Neural progenitor cell (in vitro differentiated cells): ENCODE measurements around the gene GKN1. TPM values are rescaled to one million over a fixed set of nuclear protein-coding genes. Genes with fewer than 3 reads are reported as not detected.

Experiments
- DNase-seq: peaks from one replicate; pipeline ENCODE4 v3.0.0-alpha.2; 2016; ENCODE audit warnings: low spot score
- H2AFZ ChIP-seq: fragments of 200-600 bp; sonication (generic); replicated peaks from 2 replicates; pipeline ENCODE4 v1.6.1; 2016; ENCODE audit warnings: antibody characterized with exemption
- H3F3A ChIP-seq: fragments of 200-600 bp; sonication (generic); 2 replicates; pipeline ENCODE4 v1.6.1; 2016; ENCODE audit warnings: antibody characterized with exemption, low read depth
- H3K27ac ChIP-seq: fragments of 200-600 bp; sonication (generic); 2 replicates; pipeline ENCODE4 v1.5.1; 2016; ENCODE audit warnings: mild to moderate bottlenecking
- H3K27me3 ChIP-seq: fragments of 200-600 bp; sonication (generic); 2 replicates; pipeline ENCODE4 v1.6.1; 2016; ENCODE audit warnings: mild to moderate bottlenecking, moderate library complexity
- H3K36me3 ChIP-seq: fragments of 200-600 bp; sonication (generic); 2 replicates; pipeline ENCODE4 v1.5.1; 2016
- H3K4me1 ChIP-seq: fragments of 200-600 bp; sonication (generic); 2 replicates; pipeline ENCODE4 v1.6.1; 2016; ENCODE audit warnings: mixed run types
- H3K4me2 ChIP-seq: fragments of 200-600 bp; sonication (generic); 2 replicates; pipeline ENCODE4 v1.6.1; 2016
- H3K4me3 ChIP-seq: fragments of 200-600 bp; sonication (generic); 2 replicates; pipeline ENCODE4 v1.5.1; 2016
- H3K79me2 ChIP-seq: fragments of 200-600 bp; sonication (generic); 2 replicates; pipeline ENCODE4 v1.6.1; 2016; ENCODE audit warnings: low read depth
- H3K9ac ChIP-seq: fragments of 200-600 bp; sonication (generic); 2 replicates; pipeline ENCODE4 v1.6.1; 2016
- H3K9me3 ChIP-seq: fragments of 200-600 bp; sonication (generic); 2 replicates; pipeline ENCODE4 v1.5.1; 2016; ENCODE audit warnings: low read depth
- H4K20me1 ChIP-seq: fragments of 200-600 bp; sonication (generic); 2 replicates; pipeline ENCODE4 v1.6.1; 2016; ENCODE audit warnings: low read depth
- H3K27ac Mint-ChIP-seq: 3 replicates; pipeline ENCODE4 v1.8.0; 2021; ENCODE audit warnings: mixed read lengths
- H3K27me3 Mint-ChIP-seq: 2 replicates; pipeline ENCODE4 v1.8.0; 2022; ENCODE audit warnings: low read depth, mild to moderate bottlenecking, inconsistent platforms, moderate library complexity, mixed read lengths; ENCODE audit not compliant: insufficient read depth
- H3K36me3 Mint-ChIP-seq: 3 replicates; pipeline ENCODE4 v1.8.0; 2021; ENCODE audit warnings: mixed read lengths
- H3K4me1 Mint-ChIP-seq: 3 replicates; pipeline ENCODE4 v1.8.0; 2021; ENCODE audit warnings: mixed read lengths
- H3K4me3 Mint-ChIP-seq: 3 replicates; pipeline ENCODE4 v1.8.0; 2021; ENCODE audit warnings: mild to moderate bottlenecking, moderate library complexity, mixed read lengths
- H3K9me3 Mint-ChIP-seq: 3 replicates; pipeline ENCODE4 v1.8.0; 2020; ENCODE audit warnings: mixed read lengths
- EZH2 ChIP-seq: fragments of 200-600 bp; sonication (generic); IDR thresholded peaks from 2 replicates; pipeline ENCODE4 v1.6.1; 2017; ENCODE audit warnings: antibody characterized with exemption, mild to moderate bottlenecking, moderate library complexity
- EZH2phosphoT487 ChIP-seq: fragments of 200-600 bp; sonication (generic); IDR thresholded peaks from 2 replicates; pipeline ENCODE4 v1.6.1; 2017; ENCODE audit warnings: antibody characterized with exemption
- total RNA-seq: library from RNA; depleted of rRNA; stranded (reverse); fragments of >200 nt; gene quantifications from 2 replicates; pipeline ENCODE4 v1.2.3, GENCODE V29; 2015; ENCODE audit warnings: low replicate concordance
- TF ChIP-seq, protein P1 (sequence below): fragments of 200-600 bp; sonication (generic); IDR thresholded peaks from 2 replicates; pipeline ENCODE4 v1.5.1; 2017; ENCODE audit warnings: antibody characterized with exemption, mild to moderate bottlenecking

Gene GKN1
- total RNA-seq, 1 donor from 2014 or later, result not detected

DNA sequence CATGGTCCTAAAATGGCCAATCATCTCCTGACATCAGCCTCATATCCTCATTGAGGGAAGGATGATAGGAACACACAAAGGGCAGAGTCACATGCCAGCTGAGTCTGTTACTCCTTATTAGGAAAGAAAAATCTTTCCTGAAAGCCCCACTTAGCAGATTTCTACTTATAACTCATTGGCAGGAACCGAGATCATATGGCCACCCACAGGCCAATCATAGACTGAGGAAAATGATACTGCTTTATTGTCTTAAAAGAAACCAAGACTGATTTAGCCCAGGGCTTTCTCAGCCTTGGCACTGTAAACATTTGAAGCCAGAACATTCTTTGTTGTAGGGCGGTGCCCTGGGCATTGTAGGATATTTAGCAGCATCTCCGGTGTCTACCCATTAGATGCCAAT lies 40.4 kb upstream of the GKN1 start:
- no peak overlapping the region for H3K4me3 Mint-ChIP-seq
- Histone ChIP-seq H3K4me1 (no peaks in the 10 kb centered on the region), H3K36me3 (no peaks in the 10 kb centered on the region), H3K79me2 (no peaks in the 10 kb centered on the region), H2AFZ (no peak overlapping the region), H3K4me3 (no peak overlapping the region), H3K9me3 (no peaks in the 10 kb centered on the region), H3K9ac (no peak overlapping the region), H3F3A (no peaks in the 10 kb centered on the region), H3K27me3 (no peaks in the 10 kb centered on the region), H3K27ac (no peak overlapping the region), H3K4me2 (no peak overlapping the region), H4K20me1 (no peaks in the 10 kb centered on the region)
- DNase-seq, result no peak
- H3K4me1 Mint-ChIP-seq, result peaks cover 3% of the 10 kb centered on the region
- no peaks in the 10 kb centered on the region for H3K9me3 Mint-ChIP-seq
- TF ChIP-seq, protein P1, sequence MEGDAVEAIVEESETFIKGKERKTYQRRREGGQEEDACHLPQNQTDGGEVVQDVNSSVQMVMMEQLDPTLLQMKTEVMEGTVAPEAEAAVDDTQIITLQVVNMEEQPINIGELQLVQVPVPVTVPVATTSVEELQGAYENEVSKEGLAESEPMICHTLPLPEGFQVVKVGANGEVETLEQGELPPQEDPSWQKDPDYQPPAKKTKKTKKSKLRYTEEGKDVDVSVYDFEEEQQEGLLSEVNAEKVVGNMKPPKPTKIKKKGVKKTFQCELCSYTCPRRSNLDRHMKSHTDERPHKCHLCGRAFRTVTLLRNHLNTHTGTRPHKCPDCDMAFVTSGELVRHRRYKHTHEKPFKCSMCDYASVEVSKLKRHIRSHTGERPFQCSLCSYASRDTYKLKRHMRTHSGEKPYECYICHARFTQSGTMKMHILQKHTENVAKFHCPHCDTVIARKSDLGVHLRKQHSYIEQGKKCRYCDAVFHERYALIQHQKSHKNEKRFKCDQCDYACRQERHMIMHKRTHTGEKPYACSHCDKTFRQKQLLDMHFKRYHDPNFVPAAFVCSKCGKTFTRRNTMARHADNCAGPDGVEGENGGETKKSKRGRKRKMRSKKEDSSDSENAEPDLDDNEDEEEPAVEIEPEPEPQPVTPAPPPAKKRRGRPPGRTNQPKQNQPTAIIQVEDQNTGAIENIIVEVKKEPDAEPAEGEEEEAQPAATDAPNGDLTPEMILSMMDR, result no peak
- TF ChIP-seq EZH2 (no peak), EZH2phosphoT487 (no peak)
- H3K27me3 Mint-ChIP-seq, result no peaks in the 10 kb centered on the region
- no peak overlapping the region for H3K27ac Mint-ChIP-seq
- no peaks in the 10 kb centered on the region for H3K36me3 Mint-ChIP-seq

DNA sequence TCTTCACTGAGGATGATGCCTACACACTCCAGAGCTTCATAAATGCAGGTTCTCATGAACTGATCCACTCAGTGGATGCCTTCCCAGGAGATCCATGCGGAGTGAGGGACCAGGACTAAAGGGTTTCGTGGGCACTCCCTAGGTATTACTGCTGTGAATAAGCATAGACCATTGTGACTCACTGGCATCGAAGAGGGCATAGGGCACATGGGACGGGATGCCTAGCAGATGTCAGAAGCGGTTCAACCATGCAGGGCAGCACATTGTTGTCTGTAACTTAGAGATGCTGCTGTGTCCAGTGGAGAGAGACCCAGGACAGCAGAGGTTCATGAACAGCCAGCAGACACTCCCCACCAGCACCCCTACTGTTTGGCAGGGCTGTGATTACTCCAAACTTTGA lies 39.0 kb upstream of the GKN1 start:
- H3K27ac Mint-ChIP-seq, result no peak overlapping the region
- no peaks in the 10 kb centered on the region for H3K27me3 Mint-ChIP-seq
- Histone ChIP-seq H3K9me3 (no peaks in the 10 kb centered on the region), H3K27ac (no peak overlapping the region), H2AFZ (no peak overlapping the region), H3K36me3 (no peaks in the 10 kb centered on the region), H4K20me1 (no peaks in the 10 kb centered on the region), H3K27me3 (no peaks in the 10 kb centered on the region), H3K4me1 (no peaks in the 10 kb centered on the region), H3K79me2 (no peaks in the 10 kb centered on the region), H3K4me3 (no peak overlapping the region), H3K4me2 (no peak overlapping the region), H3K9ac (no peak overlapping the region), H3F3A (no peaks in the 10 kb centered on the region)
- H3K36me3 Mint-ChIP-seq, result no peaks in the 10 kb centered on the region
- no peak for DNase-seq
- no peak overlapping the region for H3K4me3 Mint-ChIP-seq
- TF ChIP-seq EZH2phosphoT487 (no peak), EZH2 (no peak)
- TF ChIP-seq, protein P1, result no peak
- H3K4me1 Mint-ChIP-seq, result peaks cover 3% of the 10 kb centered on the region
- H3K9me3 Mint-ChIP-seq, result peaks cover 3% of the 10 kb centered on the region

DNA sequence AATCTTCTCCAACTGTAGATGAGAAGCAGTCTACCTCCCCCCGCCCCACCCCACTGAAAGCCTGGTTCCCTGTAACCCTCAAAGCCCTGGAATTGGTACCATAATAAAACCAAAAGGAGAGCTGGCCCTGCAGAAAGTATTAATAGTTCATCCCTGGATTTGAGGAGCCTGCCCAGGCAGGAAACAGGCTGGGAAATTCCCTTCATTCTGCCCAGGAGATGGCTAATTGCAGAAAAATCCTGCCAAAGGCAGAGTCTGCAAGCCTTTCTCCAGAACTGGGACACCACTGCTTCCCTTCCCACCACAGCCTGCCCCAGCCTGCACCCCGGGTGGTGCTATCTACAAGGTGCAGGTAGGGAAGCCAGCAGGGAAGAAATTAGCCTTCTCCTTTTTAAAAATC lies 38.0 kb upstream of the GKN1 start:
- no peaks in the 10 kb centered on the region for H3K36me3 Mint-ChIP-seq
- Histone ChIP-seq H3K9me3 (no peaks in the 10 kb centered on the region), H4K20me1 (no peaks in the 10 kb centered on the region), H3K4me2 (no peak overlapping the region), H3K27me3 (no peaks in the 10 kb centered on the region), H3K79me2 (no peaks in the 10 kb centered on the region), H3K9ac (no peak overlapping the region), H3K4me1 (no peaks in the 10 kb centered on the region), H3F3A (no peaks in the 10 kb centered on the region), H2AFZ (no peak overlapping the region), H3K4me3 (no peak overlapping the region), H3K27ac (no peak overlapping the region), H3K36me3 (no peaks in the 10 kb centered on the region)
- no peak overlapping the region for H3K4me3 Mint-ChIP-seq
- no peak for DNase-seq
- TF ChIP-seq, protein P1, result no peak
- H3K4me1 Mint-ChIP-seq, result peaks cover 3% of the 10 kb centered on the region
- H3K27ac Mint-ChIP-seq, result no peak overlapping the region
- peaks cover 8% of the 10 kb centered on the region for H3K9me3 Mint-ChIP-seq
- H3K27me3 Mint-ChIP-seq, result no peaks in the 10 kb centered on the region

DNA sequence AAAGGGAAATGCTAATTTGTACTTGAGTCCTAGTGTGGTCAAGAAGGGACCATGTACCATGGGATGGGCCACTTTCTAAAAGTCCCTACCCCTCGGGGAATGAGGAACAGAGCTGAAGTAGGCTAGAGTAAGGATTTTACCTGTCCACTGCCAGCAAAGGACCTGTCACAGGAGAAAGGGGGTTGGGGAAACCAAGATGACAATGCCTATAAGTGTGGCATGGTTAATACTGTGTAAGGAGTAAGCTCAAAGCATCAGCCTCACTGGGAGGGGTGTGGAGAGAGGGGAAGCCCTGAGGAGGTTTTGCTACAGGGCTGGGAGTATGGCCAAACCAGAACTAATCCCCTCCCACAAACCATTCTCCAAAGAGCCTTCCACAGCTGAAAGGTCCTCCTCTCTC lies 37.5 kb upstream of the GKN1 start:
- DNase-seq, result no peak
- Histone ChIP-seq H3K9ac (no peak overlapping the region), H2AFZ (no peak overlapping the region), H3K27me3 (no peaks in the 10 kb centered on the region), H3F3A (no peaks in the 10 kb centered on the region), H3K79me2 (no peaks in the 10 kb centered on the region), H4K20me1 (no peaks in the 10 kb centered on the region), H3K9me3 (no peaks in the 10 kb centered on the region), H3K4me2 (no peak overlapping the region), H3K27ac (no peak overlapping the region), H3K4me3 (no peak overlapping the region), H3K4me1 (no peaks in the 10 kb centered on the region), H3K36me3 (no peaks in the 10 kb centered on the region)
- peaks cover 8% of the 10 kb centered on the region for H3K9me3 Mint-ChIP-seq
- peaks cover under 1% of the 10 kb centered on the region for H3K4me1 Mint-ChIP-seq
- H3K4me3 Mint-ChIP-seq, result no peak overlapping the region
- no peak overlapping the region for H3K27ac Mint-ChIP-seq
- H3K27me3 Mint-ChIP-seq, result no peaks in the 10 kb centered on the region
- H3K36me3 Mint-ChIP-seq, result no peaks in the 10 kb centered on the region
- TF ChIP-seq, protein P1, result no peak
- TF ChIP-seq EZH2phosphoT487 (no peak), EZH2 (no peak)
